Pulmonary artery endothelial cell (primary cell): ENCODE results near the gene COX14. TPM values are rescaled to one million over a fixed set of nuclear protein-coding genes. Genes with fewer than 3 reads are reported as not detected.
"Not testable (repeated sequence)": the region's sequence is repeated elsewhere in the genome, so short reads cannot be mapped to it uniquely, and the experiment has no call there.

Experiments
- DNase-seq: peaks from one replicate; pipeline ENCODE4 v3.0.0-alpha.2; 2011; ENCODE audit warnings: low read depth, low spot score
- total RNA-seq: library from RNA; depleted of rRNA; stranded (reverse); fragments of >200 nt; gene quantifications from 2 replicates; pipeline ENCODE4 v1.2.3, GENCODE V29; 2014

Gene COX14
- total RNA-seq, 1 donor from 2014 or later = 41.5 TPM

DNA sequence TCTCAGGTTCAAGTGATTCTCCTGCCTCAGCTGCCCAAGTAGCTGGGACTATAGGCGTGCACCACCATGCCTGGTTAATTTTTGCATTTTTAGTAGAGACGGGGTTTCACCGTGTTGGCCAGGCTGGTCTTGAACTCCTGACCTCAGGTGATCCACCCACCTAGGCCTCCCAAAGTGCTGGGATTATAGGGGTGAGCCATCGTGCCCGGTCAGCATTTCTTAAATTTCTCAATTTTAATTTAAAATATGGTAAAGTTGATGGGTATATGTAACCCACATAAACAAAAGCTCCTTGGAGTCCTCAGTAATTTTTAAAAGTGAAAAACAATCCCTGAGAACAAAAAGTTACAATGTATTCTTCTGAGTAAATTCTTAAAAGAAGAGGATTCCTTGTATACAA is 42.9 kb downstream of the COX14 start:
- DNase-seq = not testable (repeated sequence)

- no peak for DNase-seq
Measured at GRCh38 chr12:50156641-50157040, 44.6 kb downstream of the COX14 start.

DNA sequence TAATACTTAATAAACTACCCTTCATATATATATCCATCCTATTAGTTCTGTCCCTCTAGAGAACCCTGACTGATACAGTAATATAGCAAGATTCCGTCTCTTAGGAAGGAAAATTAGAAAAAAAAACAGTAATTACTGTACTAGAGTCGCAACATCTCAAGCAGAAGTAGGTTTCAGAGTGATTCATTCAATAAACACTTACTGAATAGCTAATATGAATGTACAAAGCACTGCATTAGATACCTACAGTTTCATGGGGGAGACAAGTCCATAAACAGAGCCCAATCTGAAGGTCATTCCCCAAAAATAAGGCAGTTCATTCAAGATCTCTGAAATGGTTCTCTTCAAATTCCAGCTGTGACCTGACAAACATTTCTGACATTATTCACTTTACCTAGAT is 45.2 kb downstream of the COX14 start:
- no peak for DNase-seq

DNA sequence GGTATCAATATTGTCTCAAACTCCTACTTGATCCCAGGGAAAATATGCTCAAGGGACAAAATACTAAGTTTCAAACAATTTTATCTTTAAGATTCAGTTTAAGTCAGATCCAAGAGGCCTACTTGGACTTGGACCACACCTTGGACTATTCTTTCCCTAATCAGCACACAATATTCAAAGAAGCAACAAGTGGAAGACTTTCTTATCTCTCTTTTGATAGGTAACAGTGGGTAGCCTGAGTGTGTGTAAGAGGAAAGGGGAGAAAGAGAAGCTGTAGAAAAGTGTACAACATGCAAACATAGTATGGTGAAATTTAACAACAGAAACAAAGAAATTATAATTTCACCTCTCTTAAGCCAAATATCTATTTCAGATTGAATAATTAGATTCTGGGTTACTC is 48.6 kb downstream of the COX14 start:
- no peak for DNase-seq

- DNase-seq = no peak
Measured at GRCh38 chr12:50162230-50162629, 50.2 kb downstream of the COX14 start.

GRCh38 chr12:50164963-50165362 is 52.9 kb downstream of the COX14 start:
- DNase-seq = no peak

GRCh38 chr12:50166799-50167048 is 54.7 kb downstream of the COX14 start:
- no peak for DNase-seq

- DNase-seq = peak; percentile 95
Measured at GRCh38 chr12:50167049-50167828, 55.2 kb downstream of the COX14 start, which contains the start of gene CERS5. Gene CERS5, minus strand, starts transcription at chr12:50167369. Its CDS starts 72 bp downstream, at chr12:50167297.

Other genes with a start within 250 kb of the COX14 start
- not detected in 2 replicates for gene FAIM2, start 208.3 kb upstream of the COX14 start, total RNA-seq
- gene AQP2, start 161.5 kb upstream of the COX14 start, total RNA-seq = not detected in 2 replicates
- gene AQP5, start 150.4 kb upstream of the COX14 start, total RNA-seq = 0.07 and 0.60 TPM in 2 replicates
- 0.04 TPM in 1 of 2 replicates, not detected in the other for gene AQP6, start 139.3 kb upstream of the COX14 start, total RNA-seq
- gene RACGAP1, start 86.7 kb upstream of the COX14 start, total RNA-seq = 49.2 and 84.9 TPM in 2 replicates
- gene ASIC1, start 54.6 kb upstream of the COX14 start, total RNA-seq = 0.14 and 0.59 TPM in 2 replicates
- gene SMARCD1, start 26.9 kb upstream of the COX14 start, total RNA-seq = 64.4 and 66.3 TPM in 2 replicates
- gene GPD1, start 8.2 kb upstream of the COX14 start, total RNA-seq = not detected in 2 replicates
- 44.1 and 49.5 TPM in 2 replicates for gene CERS5, start 55.1 kb downstream of the COX14 start, total RNA-seq
- gene LIMA1, start 171.3 kb downstream of the COX14 start, total RNA-seq = 75.4 and 82.8 TPM in 2 replicates